GM18498 (cell line): Measurements from ENCODE around the gene MDM4.

Experiments used
- ATAC-seq: cut with Tn5 transposase; IDR thresholded peaks from one replicate; pipeline ENCODE4 v1.9.1; 2021; ENCODE audit warnings: mild to moderate bottlenecking, moderate library complexity; ENCODE audit not compliant: unreplicated experiment

Gene MDM4

DNA sequence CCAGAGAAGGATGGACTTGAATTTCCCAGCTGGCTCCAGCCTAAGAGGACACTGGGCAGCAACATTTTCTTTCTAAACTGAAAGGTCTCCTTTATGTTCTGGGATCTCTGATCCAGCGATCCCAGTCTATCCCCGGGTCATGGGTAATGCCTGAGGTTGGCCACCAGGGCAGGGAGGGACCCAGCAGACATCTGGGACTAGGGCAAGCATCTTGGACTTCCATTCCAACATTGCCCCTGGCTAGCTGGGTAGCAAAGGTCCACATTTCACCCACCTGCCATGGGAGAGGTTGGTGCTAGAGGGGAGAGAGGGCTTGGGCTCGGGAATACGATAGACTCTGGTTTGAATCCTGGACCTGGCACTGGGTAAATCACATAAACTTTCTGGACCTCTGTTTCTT is 84.8 kb downstream of the MDM4 start:
- ATAC-seq = no peak

DNA sequence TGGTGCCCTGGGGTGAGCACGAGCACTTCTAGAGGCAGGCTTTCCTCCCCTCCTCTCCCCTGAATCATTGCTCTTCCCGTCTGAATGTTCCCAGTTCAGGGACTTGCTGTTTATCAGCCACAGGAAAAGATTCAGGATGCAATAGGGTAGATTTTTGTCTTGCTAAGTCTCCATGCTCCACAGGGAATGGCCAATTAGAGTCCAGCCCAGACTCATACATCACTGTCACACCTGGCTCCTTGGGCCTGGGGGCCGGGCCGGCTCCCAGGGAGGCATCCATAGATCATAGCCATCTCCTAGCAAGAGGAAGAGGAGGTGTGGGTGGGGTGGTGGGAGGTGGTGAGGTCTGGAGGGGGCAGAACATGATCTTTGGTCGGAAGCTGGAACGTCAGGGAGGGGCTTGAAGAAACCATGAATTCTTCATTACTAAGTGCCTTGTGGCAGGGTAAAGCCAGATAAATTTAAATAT is 85.9 kb downstream of the MDM4 start:
- ATAC-seq = no peak

GRCh38 chr1:204602871-204603542 is 86.8 kb downstream of the MDM4 start:
- ATAC-seq = no peak

DNA sequence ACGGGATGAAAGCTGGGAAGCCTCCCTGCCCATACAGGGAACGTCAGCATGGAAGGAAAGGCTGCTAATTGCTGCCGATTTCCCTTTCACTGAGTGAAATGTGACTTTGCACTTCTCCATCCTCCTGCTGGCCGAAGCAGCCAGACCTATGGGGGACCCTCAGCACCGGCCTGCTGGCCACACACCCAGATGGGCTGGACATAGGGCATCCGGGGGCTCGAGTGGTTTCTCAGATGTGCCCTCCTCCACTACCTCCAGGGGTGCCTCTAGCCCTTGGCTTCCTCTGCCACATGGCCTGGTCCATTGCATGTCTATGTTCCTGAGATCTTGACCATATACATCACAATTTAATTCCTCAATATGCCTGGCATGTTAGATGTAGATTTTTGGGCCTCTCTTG is 89.6 kb downstream of the MDM4 start:
- no peak for ATAC-seq
